Neural progenitor cell (in vitro differentiated cells): ENCODE results near the gene IGFN1.

ENCODE experiments used
- CTCF ChIP-seq: fragments of 200-600 bp; sonication (generic); IDR thresholded peaks from 2 replicates; pipeline ENCODE4 v1.5.1; 2017; ENCODE audit warnings: antibody characterized with exemption, mild to moderate bottlenecking
- EZH2phosphoT487 ChIP-seq: fragments of 200-600 bp; sonication (generic); IDR thresholded peaks from 2 replicates; pipeline ENCODE4 v1.6.1; 2017; ENCODE audit warnings: antibody characterized with exemption

- TF ChIP-seq EZH2phosphoT487 (no peak), CTCF (no peak)
These were observed 51.1 kb downstream of the IGFN1 start for GRCh38 chr1:201241736-201242135.
